ENCODE data around the gene DEK.

DNA sequence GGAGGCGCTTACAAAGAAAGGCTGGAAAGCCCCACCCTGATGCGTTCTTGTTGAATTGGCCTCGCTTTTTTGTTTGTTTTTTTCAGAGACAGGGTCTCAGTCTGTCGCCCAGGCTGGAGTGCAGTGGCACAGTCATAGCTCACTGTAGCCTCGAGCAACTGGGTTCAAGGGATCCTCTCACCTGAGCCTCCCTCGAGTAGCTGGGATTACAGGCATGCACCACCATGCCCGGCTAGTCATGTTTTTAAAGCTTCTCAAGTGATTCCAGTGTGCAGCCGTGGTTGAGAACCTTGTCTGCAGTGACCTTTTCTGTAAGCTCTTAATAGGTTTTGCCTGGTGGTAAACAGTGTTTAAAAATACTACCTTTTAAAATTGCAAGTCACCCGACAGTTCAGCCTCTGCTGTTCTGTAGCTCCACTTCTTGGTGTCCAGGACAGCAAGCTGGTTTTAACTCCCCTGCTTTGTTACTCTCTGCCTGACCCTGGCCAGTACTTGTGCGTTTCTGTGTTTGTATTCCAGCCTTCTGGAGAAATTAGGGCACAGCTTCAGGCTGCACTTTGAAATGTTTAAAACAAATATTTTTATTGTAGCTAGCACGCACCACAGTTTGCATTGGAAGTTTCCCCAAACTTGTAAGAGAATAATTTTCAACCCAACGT, 54.7 kb downstream of the DEK start:
- TF ChIP-seq, protein P1, sequence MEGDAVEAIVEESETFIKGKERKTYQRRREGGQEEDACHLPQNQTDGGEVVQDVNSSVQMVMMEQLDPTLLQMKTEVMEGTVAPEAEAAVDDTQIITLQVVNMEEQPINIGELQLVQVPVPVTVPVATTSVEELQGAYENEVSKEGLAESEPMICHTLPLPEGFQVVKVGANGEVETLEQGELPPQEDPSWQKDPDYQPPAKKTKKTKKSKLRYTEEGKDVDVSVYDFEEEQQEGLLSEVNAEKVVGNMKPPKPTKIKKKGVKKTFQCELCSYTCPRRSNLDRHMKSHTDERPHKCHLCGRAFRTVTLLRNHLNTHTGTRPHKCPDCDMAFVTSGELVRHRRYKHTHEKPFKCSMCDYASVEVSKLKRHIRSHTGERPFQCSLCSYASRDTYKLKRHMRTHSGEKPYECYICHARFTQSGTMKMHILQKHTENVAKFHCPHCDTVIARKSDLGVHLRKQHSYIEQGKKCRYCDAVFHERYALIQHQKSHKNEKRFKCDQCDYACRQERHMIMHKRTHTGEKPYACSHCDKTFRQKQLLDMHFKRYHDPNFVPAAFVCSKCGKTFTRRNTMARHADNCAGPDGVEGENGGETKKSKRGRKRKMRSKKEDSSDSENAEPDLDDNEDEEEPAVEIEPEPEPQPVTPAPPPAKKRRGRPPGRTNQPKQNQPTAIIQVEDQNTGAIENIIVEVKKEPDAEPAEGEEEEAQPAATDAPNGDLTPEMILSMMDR (IDR thresholded peaks at IDR 0.05; ENCODE audit: low read depth, low read length): no peak
- TF ChIP-seq EZH2phosphoT487 (IDR thresholded peaks at IDR 0.05; ENCODE audit: low read depth): no peak

Measured in OCI-LY3 (cell line).